ENCODE data around the gene PAGE4.

The PAGE4 gene

DNA sequence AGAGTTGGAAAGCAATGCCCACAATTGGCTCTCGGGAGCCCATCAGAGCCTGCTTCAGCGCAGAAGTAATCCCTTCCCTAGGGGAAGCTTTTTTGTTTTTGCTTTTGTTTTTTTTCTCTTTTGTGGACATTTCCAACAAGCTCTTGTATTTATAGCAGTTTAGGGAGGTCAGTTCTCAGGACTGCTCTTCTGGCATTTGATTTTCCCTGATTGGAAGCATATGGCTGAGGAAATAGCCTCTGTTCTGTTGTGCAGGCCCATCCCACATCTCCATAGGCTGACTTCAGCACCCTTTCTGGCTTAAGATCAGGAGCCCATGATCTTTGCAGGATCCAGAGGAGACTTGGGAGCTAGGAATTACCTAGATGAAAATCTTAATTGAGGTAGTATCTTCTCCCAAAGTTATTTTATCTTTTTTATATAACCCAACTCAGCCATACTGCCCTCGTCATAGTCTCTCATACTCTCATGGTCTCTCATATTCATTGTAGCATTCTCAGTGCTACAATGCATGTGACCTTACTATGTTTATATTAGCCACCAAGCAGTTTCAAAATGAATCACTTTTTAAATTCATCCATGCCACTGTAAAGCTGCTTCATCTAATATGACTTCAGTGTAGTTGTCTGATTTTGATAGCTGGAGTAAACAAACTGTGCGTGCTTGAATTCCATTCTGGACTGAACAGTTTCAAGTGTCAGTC lies 16.7 kb downstream of the PAGE4 start:
- DNase-seq (ENCODE audit: low read depth) = no peak
- in situ Hi-C loops (cut with HindIII; ENCODE audit: low sequenced_read_pairs) = no loop called here
- TF ChIP-seq CTCF (IDR thresholded peaks at IDR 0.05; ENCODE audit: low read depth, low read length, missing control alignments) = no peak
- no peak overlapping the region for H3K4me3 ChIP-seq (ENCODE audit: low read depth, low read length)

DNA sequence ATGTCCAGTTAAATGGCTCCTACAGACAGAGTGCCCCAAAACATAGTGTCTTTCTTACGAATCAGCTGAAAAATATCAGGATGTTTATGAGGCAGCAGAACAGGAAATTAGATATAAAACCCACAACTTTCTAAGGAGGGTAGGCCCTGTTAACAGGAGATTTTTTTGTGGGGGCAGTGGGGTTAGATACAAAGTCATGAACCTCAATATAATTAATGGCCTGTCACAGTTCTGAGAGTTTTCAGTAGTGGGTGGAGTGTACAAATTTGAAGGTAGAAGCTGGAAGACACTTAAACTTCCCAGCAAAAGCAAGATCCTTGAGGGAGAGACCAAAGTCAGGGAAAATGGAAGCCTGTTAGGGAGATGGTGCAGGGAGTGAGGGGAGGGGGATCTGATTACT lies 17.4 kb downstream of the PAGE4 start:
- in situ Hi-C loops (cut with HindIII; ENCODE audit: low sequenced_read_pairs) = no loop called here
- no peak for DNase-seq (ENCODE audit: low read depth)
- H3K4me3 ChIP-seq (ENCODE audit: low read depth, low read length) = no peak overlapping the region
- no peak for TF ChIP-seq CTCF (IDR thresholded peaks at IDR 0.05; ENCODE audit: low read depth, low read length, missing control alignments)

DNA sequence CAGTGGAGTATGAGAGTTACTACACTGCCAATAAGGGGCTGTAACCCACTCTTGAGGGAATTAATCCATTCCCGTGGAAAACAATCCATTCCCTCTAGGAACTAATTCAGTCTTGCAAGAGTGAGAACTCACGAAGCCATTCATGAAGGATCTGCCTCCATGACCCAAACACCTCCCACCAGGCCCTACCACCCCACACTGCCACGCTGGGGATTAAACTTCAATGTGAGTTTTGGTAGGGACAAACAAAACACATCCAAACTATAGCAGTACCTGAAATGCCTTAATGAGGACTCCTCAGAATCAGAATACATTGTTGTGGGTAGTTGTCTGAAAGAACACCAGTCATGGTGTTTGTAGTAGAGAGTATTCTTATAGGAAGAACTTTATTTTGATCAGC lies 19.2 kb downstream of the PAGE4 start:
- DNase-seq (ENCODE audit: low read depth) = no peak
- in situ Hi-C loops (cut with HindIII; ENCODE audit: low sequenced_read_pairs) = no loop called here
- no peak for TF ChIP-seq CTCF (IDR thresholded peaks at IDR 0.05; ENCODE audit: low read depth, low read length, missing control alignments)
- no peak overlapping the region for H3K4me3 ChIP-seq (ENCODE audit: low read depth, low read length)

- no peak for TF ChIP-seq CTCF (IDR thresholded peaks at IDR 0.05; ENCODE audit: low read depth, low read length, missing control alignments)
- in situ Hi-C loops (cut with HindIII; ENCODE audit: low sequenced_read_pairs) = no loop called here
- no peak for DNase-seq (ENCODE audit: low read depth)
- H3K4me3 ChIP-seq (ENCODE audit: low read depth, low read length) = no peak overlapping the region
Observed at GRCh38 chrX:49850028-49850427, 20.9 kb downstream of the PAGE4 start.

GRCh38 chrX:49853661-49854060 lies 24.6 kb downstream of the PAGE4 start:
- DNase-seq (ENCODE audit: low read depth) = no peak
- no peak for TF ChIP-seq CTCF (IDR thresholded peaks at IDR 0.05; ENCODE audit: low read depth, low read length, missing control alignments)
- no peak overlapping the region for H3K4me3 ChIP-seq (ENCODE audit: low read depth, low read length)
- in situ Hi-C loops (cut with HindIII; ENCODE audit: low sequenced_read_pairs) = no loop called here

DNA sequence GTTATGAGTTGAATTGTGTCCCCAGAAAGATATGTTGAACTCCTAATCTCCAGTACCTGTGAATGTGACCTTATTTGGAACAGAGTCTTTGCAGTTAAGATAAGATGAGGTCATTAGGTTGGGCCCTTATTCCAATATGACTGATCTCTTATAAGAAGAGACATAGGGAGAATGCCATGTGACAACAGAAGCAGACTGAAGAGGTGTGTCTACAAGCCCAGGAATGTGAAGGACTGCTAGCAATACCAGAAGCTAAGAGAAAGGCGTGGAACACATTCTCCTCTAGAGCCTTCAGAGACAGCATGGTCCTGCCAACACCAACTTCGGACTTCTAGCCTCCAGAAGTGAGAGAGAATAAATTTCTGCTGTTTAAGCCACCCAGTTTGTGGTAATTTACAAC lies 27.7 kb downstream of the PAGE4 start:
- H3K4me3 ChIP-seq (ENCODE audit: low read depth, low read length) = no peak overlapping the region
- TF ChIP-seq CTCF (IDR thresholded peaks at IDR 0.05; ENCODE audit: low read depth, low read length, missing control alignments) = no peak
- in situ Hi-C loops (cut with HindIII; ENCODE audit: low sequenced_read_pairs) = no loop called here
- no peak for DNase-seq (ENCODE audit: low read depth)

Data from astrocyte of the cerebellum (primary cell).